ENCODE measurements around the gene EGFR.

The EGFR gene

DNA sequence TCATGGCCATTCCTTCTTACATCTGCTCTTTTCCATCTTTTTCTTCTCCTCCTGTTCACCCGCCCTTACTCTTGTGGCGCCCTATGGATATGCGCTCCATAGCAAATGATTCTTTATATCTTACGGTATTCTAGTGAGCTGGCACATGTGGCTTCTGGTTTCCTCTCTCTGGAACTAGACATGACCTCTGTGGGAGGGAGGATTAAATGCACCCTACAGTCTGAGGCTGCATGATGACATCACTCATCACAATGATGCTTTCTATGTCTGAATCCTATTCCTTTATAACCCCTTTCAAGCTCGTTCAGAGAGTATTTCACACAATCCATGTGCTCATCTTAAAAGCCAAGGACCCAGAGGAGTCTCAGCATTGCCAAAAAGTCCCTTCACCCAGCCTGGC, 153.3 kb downstream of the EGFR start:
- no peak for DNase-seq
- intact Hi-C loops (cut with DNase I) = no loop called here

DNA sequence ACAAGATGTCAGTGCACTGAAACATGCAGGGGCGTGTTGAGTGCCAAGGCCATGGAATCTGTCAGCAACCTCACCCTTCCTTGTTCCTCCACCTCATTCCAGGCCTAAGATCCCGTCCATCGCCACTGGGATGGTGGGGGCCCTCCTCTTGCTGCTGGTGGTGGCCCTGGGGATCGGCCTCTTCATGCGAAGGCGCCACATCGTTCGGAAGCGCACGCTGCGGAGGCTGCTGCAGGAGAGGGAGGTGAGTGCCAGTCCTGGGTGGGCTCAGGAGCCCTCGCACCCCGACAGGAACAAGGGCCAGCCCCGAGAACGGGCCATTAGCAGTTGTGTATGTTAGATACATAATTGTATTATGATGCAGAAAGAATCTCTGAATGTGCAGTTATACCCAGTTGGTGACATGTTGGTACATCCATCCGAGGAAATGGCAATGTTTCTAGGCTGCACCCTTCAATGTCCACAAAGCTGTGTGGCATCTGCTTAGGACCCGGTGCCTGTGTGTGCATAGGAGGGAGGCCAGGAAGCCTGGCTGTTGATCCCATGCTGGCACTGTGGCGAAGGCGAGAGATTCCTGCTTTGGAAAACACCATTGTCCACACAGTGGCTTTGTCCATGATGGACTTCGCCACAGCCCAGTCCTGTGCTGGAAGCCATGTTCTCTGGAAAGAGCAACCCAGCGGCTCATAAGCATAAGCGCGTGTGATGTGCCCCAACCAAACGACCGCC, 154.2 kb downstream of the EGFR start:
- intact Hi-C loops (cut with DNase I) = no loop called here

DNA sequence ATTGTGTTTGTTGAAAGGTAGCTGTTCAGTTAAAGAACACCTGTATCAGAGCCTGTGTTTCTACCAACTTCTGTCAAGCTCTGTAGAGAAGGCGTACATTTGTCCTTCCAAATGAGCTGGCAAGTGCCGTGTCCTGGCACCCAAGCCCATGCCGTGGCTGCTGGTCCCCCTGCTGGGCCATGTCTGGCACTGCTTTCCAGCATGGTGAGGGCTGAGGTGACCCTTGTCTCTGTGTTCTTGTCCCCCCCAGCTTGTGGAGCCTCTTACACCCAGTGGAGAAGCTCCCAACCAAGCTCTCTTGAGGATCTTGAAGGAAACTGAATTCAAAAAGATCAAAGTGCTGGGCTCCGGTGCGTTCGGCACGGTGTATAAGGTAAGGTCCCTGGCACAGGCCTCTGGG, 154.9 kb downstream of the EGFR start:
- DNase-seq = peak in 2 of 42 donors; percentile 6 to 9
- intact Hi-C loops (cut with DNase I) = no loop called here

More for the DNA sequence above, 154.2 kb downstream of the EGFR start:
- DNase-seq = peak in 1 of 42 donors; percentile 19

DNA sequence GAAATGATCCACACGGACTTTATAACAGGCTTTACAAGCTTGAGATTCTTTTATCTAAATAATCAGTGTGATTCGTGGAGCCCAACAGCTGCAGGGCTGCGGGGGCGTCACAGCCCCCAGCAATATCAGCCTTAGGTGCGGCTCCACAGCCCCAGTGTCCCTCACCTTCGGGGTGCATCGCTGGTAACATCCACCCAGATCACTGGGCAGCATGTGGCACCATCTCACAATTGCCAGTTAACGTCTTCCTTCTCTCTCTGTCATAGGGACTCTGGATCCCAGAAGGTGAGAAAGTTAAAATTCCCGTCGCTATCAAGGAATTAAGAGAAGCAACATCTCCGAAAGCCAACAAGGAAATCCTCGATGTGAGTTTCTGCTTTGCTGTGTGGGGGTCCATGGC, 155.6 kb downstream of the EGFR start:
- intact Hi-C loops (cut with DNase I) = no loop called here
- peak in 1 of 42 donors; percentile 18 for DNase-seq

DNA sequence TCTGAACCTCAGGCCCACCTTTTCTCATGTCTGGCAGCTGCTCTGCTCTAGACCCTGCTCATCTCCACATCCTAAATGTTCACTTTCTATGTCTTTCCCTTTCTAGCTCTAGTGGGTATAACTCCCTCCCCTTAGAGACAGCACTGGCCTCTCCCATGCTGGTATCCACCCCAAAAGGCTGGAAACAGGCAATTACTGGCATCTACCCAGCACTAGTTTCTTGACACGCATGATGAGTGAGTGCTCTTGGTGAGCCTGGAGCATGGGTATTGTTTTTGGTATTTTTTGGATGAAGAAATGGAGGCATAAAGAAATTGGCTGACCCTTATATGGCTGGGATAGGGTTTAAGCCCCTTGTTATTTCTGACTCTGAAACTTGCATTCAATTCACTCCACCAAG, 156.0 kb downstream of the EGFR start:
- intact Hi-C loops (cut with DNase I) = no loop called here
- no peak for DNase-seq

DNA sequence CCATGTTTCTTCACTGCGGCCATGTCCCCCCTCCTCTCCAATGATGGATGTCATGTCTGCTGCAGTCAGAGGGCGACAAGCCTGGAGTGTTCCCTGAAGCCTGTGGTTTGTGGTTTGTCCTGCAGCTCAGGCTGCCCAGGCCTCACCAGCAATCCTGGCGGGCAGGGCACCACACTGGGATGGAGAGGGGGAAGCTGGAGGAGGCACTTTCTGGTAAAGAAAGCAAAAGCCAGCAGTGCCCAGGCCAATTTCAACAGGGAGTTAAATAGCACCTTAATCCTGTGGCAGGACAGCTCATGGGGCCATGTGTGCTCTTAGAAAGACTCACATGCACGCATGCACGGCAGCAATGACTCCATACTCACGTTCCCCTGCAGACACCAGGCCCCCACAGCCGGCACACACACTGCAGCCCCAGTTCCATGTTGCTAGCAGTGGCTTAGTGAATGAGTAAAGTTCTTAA, 158.3 kb downstream of the EGFR start:
- no peak for DNase-seq
- intact Hi-C loops (cut with DNase I) = no loop called here

DNA sequence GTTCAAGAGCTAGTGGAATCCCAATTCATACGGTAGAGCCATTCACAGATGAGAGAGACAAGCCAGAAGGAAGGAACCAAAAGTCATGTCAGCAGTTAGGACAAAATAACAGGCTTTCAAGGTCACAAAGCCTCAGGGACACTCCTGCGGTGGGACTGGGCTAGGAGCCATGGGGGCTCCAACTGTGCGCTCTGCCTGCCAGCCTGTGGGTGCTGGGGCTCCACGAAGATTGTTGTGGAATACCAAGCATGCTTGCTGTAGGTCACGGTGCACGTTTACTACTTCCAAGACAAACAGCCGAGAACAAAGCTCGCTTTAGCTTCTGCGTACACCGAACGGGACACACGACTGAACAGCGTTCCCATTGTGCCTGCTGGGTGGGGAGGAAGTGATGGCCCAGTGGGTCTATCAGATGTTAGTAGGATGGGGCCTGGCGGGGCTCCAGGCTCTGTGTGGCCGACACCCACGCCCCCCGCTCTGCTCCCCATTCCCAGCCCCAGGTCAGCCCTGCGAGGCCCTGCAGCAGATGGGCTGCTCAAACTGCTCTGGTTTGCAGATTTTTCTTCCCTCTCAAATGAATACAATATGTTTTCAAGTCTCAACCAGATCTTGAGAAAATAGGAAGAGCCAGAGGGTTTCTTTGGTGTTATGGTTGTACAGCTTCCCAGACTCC, 158.9 kb downstream of the EGFR start:
- intact Hi-C loops (cut with DNase I) = no loop called here

DNA sequence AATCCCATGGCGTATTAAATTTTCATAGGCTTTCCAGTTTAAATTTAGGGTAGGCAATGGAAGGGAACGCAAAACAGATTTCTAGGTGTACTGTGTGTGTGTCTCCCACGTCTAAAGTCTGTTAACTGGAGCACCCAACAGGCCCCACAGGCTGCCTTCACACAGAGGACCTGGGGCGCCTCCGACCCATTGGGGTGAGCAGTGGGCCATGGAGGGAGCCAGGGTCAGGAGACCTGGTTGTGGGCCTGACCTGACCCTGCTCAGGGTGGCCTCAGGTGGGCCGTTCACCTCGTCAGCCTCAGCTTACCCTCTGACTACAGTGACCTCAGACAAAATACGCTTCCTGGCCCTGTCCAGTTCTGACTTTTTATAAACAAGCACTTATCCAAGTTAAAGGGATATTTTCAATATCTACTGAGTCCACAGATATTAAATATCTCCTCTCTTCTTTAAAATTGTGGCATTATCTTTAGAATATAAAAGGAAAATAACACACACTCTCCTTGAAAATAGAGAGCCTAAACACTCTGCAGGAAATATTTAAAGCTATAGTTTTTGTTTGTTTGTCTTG, 159.6 kb downstream of the EGFR start:
- DNase-seq = no peak
- intact Hi-C loops (cut with DNase I) = no loop called here

More for the DNA sequence above, 158.9 kb downstream of the EGFR start:
- peak in 11 of 42 donors; percentile 6 to 43 (median 19) for DNase-seq

DNA sequence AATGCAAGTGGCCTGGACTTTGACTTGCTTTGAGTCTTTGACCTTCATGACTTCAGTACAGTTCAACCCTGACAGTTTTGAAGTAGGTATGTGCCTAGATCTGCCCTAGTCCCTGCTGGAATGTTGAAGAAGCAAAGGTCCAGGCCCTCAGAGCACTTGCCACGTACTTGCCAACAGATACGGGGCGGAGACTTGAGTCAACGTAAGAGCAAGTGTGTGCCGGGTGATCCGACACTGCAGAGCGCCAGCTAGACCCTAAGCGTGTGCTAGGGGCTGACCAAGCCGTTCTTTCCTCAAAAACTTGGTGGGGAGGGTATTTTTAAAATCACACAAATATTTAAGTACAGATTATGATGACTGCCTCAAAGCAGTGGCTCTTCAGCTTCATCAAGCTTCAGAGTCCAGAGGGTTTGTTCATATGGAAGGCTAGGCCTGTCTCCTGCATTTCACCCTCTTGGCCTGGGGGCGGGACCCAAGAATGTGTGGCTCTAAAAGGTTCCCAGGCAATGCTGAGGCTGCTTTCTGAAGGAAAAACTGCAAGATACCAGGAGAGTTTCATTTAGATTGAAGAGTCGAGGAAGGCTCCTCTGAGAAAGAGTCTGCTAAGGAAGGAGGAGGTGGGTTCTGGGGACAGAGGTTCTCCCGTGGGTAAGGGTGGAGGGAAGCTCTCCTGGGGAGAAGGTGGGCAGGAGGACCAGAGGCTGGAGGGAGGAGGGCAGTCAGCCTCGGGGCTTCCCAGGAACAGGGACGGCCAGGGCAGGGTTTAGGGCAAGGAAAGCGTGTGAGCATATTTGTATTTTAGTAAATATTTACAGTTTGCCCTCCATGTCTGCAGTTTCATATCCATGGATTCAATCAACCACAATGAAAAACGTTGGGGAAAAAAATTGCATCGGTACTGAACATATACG, 160.3 kb downstream of the EGFR start:
- intact Hi-C loops (cut with DNase I) = no loop called here

DNA sequence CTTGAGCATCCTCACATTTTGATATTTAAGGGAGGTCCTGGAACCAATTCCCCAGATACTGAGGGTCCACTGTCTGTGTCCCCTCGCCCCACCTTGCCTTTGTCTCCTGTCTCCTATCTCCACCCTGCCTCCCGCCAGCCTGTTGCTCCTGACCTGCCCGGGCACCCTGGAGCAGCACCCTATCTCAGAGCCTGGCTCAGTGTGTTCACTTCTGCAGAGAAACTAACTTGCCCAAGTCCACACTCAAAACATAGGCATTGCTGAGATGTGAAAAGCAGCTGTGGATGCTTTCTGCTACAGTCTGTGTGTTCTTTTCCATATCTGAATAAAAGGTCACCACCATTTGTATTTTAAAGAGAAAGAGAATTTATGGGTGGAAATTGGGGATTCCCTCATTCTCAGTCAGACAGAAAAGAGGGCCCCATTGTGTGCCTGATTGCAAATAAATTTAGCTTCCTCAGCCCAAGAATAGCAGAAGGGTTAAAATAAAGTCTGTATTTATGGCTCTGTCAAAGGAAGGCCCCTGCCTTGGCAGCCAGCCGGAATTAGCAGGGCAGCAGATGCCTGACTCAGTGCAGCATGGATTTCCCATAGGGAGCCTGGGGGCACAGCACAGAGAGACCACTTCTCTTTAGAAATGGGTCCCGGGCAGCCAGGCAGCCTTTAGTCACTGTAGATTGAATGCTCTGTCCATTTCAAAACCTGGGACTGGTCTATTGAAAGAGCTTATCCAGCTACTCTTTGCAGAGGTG, 161.3 kb downstream of the EGFR start:
- no peak for DNase-seq

More for the DNA sequence above, 160.3 kb downstream of the EGFR start:
- no peak for DNase-seq

DNA sequence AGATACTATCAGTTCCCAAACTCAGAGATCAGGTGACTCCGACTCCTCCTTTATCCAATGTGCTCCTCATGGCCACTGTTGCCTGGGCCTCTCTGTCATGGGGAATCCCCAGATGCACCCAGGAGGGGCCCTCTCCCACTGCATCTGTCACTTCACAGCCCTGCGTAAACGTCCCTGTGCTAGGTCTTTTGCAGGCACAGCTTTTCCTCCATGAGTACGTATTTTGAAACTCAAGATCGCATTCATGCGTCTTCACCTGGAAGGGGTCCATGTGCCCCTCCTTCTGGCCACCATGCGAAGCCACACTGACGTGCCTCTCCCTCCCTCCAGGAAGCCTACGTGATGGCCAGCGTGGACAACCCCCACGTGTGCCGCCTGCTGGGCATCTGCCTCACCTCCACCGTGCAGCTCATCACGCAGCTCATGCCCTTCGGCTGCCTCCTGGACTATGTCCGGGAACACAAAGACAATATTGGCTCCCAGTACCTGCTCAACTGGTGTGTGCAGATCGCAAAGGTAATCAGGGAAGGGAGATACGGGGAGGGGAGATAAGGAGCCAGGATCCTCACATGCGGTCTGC, 162.2 kb downstream of the EGFR start:
- no peak for DNase-seq
- intact Hi-C loops (cut with DNase I) = no loop called here

More for the DNA sequence above, 161.3 kb downstream of the EGFR start:
- intact Hi-C loops (cut with DNase I) = no loop called here

DNA sequence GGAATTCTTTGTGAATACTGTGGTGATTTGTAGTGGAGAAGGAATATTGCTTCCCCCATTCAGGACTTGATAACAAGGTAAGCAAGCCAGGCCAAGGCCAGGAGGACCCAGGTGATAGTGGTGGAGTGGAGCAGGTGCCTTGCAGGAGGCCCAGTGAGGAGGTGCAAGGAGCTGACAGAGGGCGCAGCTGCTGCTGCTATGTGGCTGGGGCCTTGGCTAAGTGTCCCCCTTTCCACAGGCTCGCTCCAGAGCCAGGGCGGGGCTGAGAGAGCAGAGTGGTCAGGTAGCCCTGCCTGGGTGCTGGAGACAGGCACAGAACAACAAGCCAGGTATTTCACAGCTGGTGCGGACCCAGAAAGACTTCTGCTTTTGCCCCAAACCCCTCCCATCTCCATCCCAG, 162.9 kb downstream of the EGFR start:
- intact Hi-C loops (cut with DNase I) = no loop called here

DNA sequence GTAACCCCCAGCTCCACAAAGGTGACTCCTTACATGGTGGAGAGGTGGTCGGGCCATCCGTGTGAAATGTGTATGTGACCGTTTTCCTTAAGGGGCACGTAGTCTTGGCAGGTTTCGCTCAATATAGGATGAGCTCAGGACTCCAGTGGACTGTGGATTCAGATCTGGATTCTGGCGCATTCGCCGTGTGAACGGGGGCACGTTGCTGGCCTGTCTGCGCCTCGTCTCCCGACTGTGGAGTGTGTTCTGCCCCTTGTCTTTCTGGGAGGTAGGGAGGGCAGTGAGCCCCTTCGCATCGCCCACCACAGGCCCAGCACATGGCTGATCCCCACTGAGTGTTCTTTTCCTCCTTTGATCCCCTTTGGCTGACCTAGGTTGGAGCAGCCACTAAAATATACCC, 165.1 kb downstream of the EGFR start:
- intact Hi-C loops (cut with DNase I) = no loop called here
- DNase-seq = no peak

More for the DNA sequence above, 162.9 kb downstream of the EGFR start:
- DNase-seq = peak in 1 of 42 donors; percentile 21

DNA sequence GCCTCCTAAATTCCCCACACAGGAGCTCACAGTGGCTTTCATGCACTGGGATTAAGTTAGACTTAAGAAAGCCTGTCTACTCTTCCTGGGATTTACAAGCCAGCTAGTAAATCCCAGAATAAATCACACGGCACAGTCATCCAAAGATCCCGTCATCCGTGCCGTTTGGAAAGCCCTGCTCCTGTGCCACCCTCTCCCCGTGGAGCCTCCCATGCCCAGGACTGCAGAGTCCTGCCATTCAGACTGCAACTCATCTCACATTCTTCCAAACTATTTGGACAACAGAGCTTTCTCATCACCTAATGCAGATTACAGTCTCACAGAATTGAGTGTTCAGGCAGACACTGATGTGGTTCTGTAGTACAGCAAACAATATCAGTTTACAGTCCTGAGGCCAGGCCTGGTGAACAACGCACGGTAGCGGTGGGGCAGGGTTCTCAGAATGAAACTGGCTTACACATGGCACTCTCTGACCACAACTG, 166.5 kb downstream of the EGFR start:
- intact Hi-C loops (cut with DNase I) = no loop called here
- no peak for DNase-seq

DNA sequence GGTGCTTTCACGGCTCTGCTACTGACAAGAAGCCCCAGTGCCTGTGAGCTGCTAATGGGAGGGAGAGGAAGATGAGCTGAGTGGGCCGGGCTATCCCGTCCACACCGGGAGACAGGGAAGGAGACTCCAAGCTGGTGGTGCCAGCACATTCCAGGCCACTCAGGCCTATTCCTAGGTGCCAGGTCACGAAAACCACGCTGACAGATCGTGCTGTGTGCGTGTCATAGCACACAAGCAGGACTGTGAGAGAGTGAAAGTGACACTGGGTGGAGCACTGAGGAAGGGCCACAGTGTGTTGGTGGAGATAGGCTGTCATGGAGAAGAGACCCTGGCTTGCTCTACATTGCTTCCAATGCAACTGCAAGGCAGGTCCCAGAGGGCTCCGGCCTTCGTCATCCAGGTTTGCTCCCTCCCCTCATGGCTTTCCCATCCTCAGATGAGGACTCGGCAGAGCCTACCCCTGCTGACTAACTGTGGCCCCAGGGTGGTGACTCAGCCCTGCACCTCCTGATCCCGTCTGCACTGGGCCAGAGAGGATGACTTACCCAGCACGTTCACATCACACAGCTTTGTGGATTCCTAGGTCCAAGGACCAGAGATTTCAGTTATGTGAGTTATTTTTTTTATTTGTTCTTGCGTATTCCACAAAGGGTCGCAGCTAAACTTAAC, 167.3 kb downstream of the EGFR start:
- intact Hi-C loops (cut with DNase I) = no loop called here
- no peak for DNase-seq

DNA sequence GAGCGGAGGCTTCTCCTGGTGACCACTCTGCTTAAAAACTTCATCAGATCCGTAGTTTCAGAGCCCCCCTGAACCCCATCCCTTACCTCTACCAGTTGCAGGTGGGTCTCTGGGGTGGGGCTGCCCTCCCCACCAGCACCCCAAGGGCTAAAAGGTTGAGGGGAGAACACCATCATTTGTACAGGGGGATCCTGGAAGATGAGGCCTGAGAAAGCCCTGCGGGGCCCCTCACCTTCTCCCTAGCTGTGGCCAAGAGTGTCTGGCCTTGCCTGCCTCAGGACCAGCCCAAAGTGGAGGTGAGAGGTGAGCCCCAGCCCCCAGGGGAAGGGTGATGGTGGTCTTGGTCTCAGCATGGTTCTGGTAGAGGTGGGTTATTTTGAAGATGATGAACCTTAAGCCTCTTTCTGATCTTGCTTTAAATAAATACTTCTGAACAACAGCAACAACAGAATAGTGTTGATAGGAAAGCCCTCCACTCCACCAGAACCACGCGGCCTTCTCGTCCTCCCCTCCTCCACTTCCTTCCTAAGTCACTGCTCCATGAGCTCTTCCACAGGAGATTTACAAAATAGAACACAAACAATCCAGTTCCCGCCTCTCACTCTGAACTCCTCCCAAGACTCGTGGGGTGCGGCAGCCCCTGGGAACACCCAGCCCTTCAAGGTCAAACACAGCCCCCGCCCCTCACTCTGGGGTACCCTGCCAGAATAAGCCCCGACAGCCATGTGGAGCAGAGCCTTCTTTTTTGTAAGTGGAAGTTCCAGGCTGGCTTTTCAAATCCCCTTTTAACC, 169.1 kb downstream of the EGFR start:
- DNase-seq = no peak
- intact Hi-C loops (cut with DNase I) = no loop called here

Data from head of caudate nucleus (tissue), 42 donors.